ENCODE results near the gene CDC42EP4. TPM values are rescaled to one million over a fixed set of nuclear protein-coding genes. Genes with fewer than 3 reads are reported as not detected.

CDC42EP4 gene
- total RNA-seq, 1 experiment from 2014 or later = 60.1 TPM

- Mint-ChIP-seq H3K9me3 (ENCODE audit: low read depth, unreplicated experiment) (no peaks in the 10 kb centered on the region), H3K36me3 (ENCODE audit: insufficient read depth, unreplicated experiment) (no peaks in the 10 kb centered on the region), H3K27me3 (ENCODE audit: unreplicated experiment) (no peaks in the 10 kb centered on the region), H3K4me3 (ENCODE audit: low read depth, unreplicated experiment) (no peak overlapping the region), H3K27ac (ENCODE audit: unreplicated experiment) (no peak overlapping the region), H3K4me1 (ENCODE audit: low read depth, unreplicated experiment) (no peaks in the 10 kb centered on the region)
- TF ChIP-seq CTCF (IDR thresholded peaks at IDR 0.05; ENCODE audit: unreplicated experiment) = no peak
- CTCF ChIA-PET = interaction anchor here (1.3 kb wide), 1 partner anchor 40 kb away, joined by 9 read pairs; no protein-coding TSS in a partner anchor
- no TSS peak for BruUV-seq (replicated peaks)
- DNase-seq = no peak
- intact Hi-C loops (cut with micrococcal nuclease; ENCODE audit: unreplicated experiment) = no loop called here
These were observed 39.1 kb upstream of the CDC42EP4 start for GRCh38 chr17:73350864-73351263.

- Mint-ChIP-seq H3K36me3 (ENCODE audit: insufficient read depth, unreplicated experiment) (no peaks in the 10 kb centered on the region), H3K4me3 (ENCODE audit: low read depth, unreplicated experiment) (no peak overlapping the region), H3K27me3 (ENCODE audit: unreplicated experiment) (no peaks in the 10 kb centered on the region), H3K4me1 (ENCODE audit: low read depth, unreplicated experiment) (no peaks in the 10 kb centered on the region), H3K9me3 (ENCODE audit: low read depth, unreplicated experiment) (no peaks in the 10 kb centered on the region), H3K27ac (ENCODE audit: unreplicated experiment) (no peak overlapping the region)
- no peak for TF ChIP-seq CTCF (IDR thresholded peaks at IDR 0.05; ENCODE audit: unreplicated experiment)
- intact Hi-C loops (cut with micrococcal nuclease; ENCODE audit: unreplicated experiment) = no loop called here
- DNase-seq = no peak
- CTCF ChIA-PET = interaction anchor here (0.5 to 0.6 kb wide), 2 partner anchors 8 to 55 kb away, joined by 3 read pairs; no protein-coding TSS in a partner anchor
- no TSS peak for BruUV-seq (replicated peaks)
These were observed 37.8 kb upstream of the CDC42EP4 start for GRCh38 chr17:73349647-73350046.

- Mint-ChIP-seq H3K36me3 (ENCODE audit: insufficient read depth, unreplicated experiment) (no peaks in the 10 kb centered on the region), H3K4me3 (ENCODE audit: low read depth, unreplicated experiment) (no peak overlapping the region), H3K9me3 (ENCODE audit: low read depth, unreplicated experiment) (no peaks in the 10 kb centered on the region), H3K27me3 (ENCODE audit: unreplicated experiment) (no peaks in the 10 kb centered on the region), H3K4me1 (ENCODE audit: low read depth, unreplicated experiment) (no peaks in the 10 kb centered on the region), H3K27ac (ENCODE audit: unreplicated experiment) (no peak overlapping the region)
- no TSS peak for BruUV-seq (replicated peaks)
- intact Hi-C loops (cut with micrococcal nuclease; ENCODE audit: unreplicated experiment) = no loop called here
- CTCF ChIA-PET = interaction anchor here (0.5 to 0.6 kb wide), 2 partner anchors 8 to 56 kb away, joined by 3 read pairs; no protein-coding TSS in a partner anchor
- no peak for TF ChIP-seq CTCF (IDR thresholded peaks at IDR 0.05; ENCODE audit: unreplicated experiment)
- no peak for DNase-seq
These were observed 37.3 kb upstream of the CDC42EP4 start for GRCh38 chr17:73349138-73349537.

- H3K9me3 Mint-ChIP-seq (ENCODE audit: low read depth, unreplicated experiment) = no peaks in the 10 kb centered on the region
- CTCF ChIA-PET = no interaction called here
- H3K36me3 Mint-ChIP-seq (ENCODE audit: insufficient read depth, unreplicated experiment) = no peaks in the 10 kb centered on the region
- no TSS peak for BruUV-seq (replicated peaks)
- H3K27me3 Mint-ChIP-seq (ENCODE audit: unreplicated experiment) = no peaks in the 10 kb centered on the region
- TF ChIP-seq CTCF (IDR thresholded peaks at IDR 0.05; ENCODE audit: unreplicated experiment) = no peak
- no peak for DNase-seq
- H3K27ac Mint-ChIP-seq (ENCODE audit: unreplicated experiment) = no peak overlapping the region
- no peak overlapping the region for H3K4me3 Mint-ChIP-seq (ENCODE audit: low read depth, unreplicated experiment)
- intact Hi-C loops (cut with micrococcal nuclease; ENCODE audit: unreplicated experiment) = no loop called here
- H3K4me1 Mint-ChIP-seq (ENCODE audit: low read depth, unreplicated experiment) = no peaks in the 10 kb centered on the region
These were observed 37.0 kb upstream of the CDC42EP4 start for GRCh38 chr17:73348829-73349095.
